OCI-LY1 (cell line): ENCODE data around the gene CRLF3.
"Not testable (repeated sequence)": the region's sequence is repeated elsewhere in the genome, so short reads cannot be mapped to it uniquely, and the experiment has no call there.

Source experiments
- H2AFZ ChIP-seq: fragments of 200-600 bp; sonication (generic), shearing (Covaris generic); 2 replicates; pipeline ENCODE4 v1.6.0; 2014; ENCODE audit warnings: antibody characterized with exemption, mild to moderate bottlenecking, low read length
- H3F3A ChIP-seq: fragments of 200-600 bp; sonication (generic), shearing (Covaris generic); 2 replicates; pipeline ENCODE4 v1.6.0; 2014; ENCODE audit warnings: mild to moderate bottlenecking, antibody characterized with exemption, low read length, moderate library complexity; ENCODE audit not compliant: insufficient read depth
- H3K27ac ChIP-seq: fragments of 200-600 bp; sonication (generic); 2 replicates; pipeline ENCODE4 v1.5.1; 2014; ENCODE audit warnings: low read length, mixed run types, mild to moderate bottlenecking, low read depth; ENCODE audit not compliant: poor library complexity, severe bottlenecking
- H3K27me3 ChIP-seq: fragments of 200-600 bp; sonication (generic); 2 replicates; pipeline ENCODE4 v1.6.0; 2014; ENCODE audit warnings: antibody characterized with exemption, mild to moderate bottlenecking, low read length, moderate library complexity; ENCODE audit not compliant: insufficient read depth
- H3K36me3 ChIP-seq: fragments of 200-600 bp; sonication (generic); 2 replicates; pipeline ENCODE4 v1.6.1; 2014; ENCODE audit warnings: mild to moderate bottlenecking, antibody characterized with exemption, low read length, moderate library complexity, mixed read lengths; ENCODE audit not compliant: insufficient read depth
- H3K4me1 ChIP-seq: fragments of 200-600 bp; sonication (generic); 2 replicates; pipeline ENCODE4 v1.5.1; 2014; ENCODE audit warnings: mild to moderate bottlenecking, low read length, moderate library complexity; ENCODE audit not compliant: insufficient read depth, severe bottlenecking
- H3K4me2 ChIP-seq: fragments of 200-600 bp; sonication (generic), shearing (Covaris generic); 2 replicates; pipeline ENCODE4 v1.6.1; 2014; ENCODE audit warnings: low read length
- H3K4me3 ChIP-seq: fragments of 200-600 bp; sonication (generic); 2 replicates; pipeline ENCODE4 v1.5.1; 2014; ENCODE audit warnings: low read length, low read depth, mild to moderate bottlenecking, mixed read lengths; ENCODE audit not compliant: poor library complexity, severe bottlenecking
- H3K79me2 ChIP-seq: fragments of 200-600 bp; shearing (Covaris generic); 2 replicates; pipeline ENCODE4 v1.6.1; 2016; ENCODE audit warnings: mixed run types, low read length, mixed read lengths; ENCODE audit not compliant: insufficient read depth
- H3K9ac ChIP-seq: fragments of 200-600 bp; sonication (generic), shearing (Covaris generic); 2 replicates; pipeline ENCODE4 v1.6.1; 2014; ENCODE audit warnings: mild to moderate bottlenecking, low read length, mixed read lengths
- H3K9me2 ChIP-seq: fragments of 200-600 bp; sonication (generic), shearing (Covaris generic); 2 replicates; pipeline ENCODE4 v1.6.1; 2014; ENCODE audit warnings: low read depth, mild to moderate bottlenecking, low read length, mixed read lengths
- H3K9me3 ChIP-seq: fragments of 200-600 bp; shearing (Covaris generic); 2 replicates; pipeline ENCODE4 v1.6.1; 2014; ENCODE audit warnings: low read length, mixed read lengths
- H4K20me1 ChIP-seq: fragments of 200-600 bp; sonication (generic), shearing (Covaris generic); 2 replicates; pipeline ENCODE4 v1.6.0; 2016; ENCODE audit warnings: mild to moderate bottlenecking, low read length; ENCODE audit not compliant: insufficient read depth
- CTCF ChIP-seq: fragments of 200-600 bp; sonication (generic), shearing (Covaris generic); IDR thresholded peaks from 2 replicates; pipeline ENCODE4 v1.5.1; 2017; ENCODE audit warnings: mild to moderate bottlenecking, antibody characterized with exemption, low read length, moderate library complexity, mixed read lengths
- EZH2 ChIP-seq: fragments of 200-600 bp; sonication (generic), shearing (Covaris generic); IDR thresholded peaks from 2 replicates; pipeline ENCODE4 v1.8.0; 2017; ENCODE audit warnings: borderline replicate concordance, mixed run types, mild to moderate bottlenecking, antibody characterized with exemption, low read length, moderate library complexity, mixed read lengths

The CRLF3 gene

GRCh38 chr17:30788918-30789317 lies 35.6 kb downstream of the CRLF3 start:
- no peaks in the 10 kb centered on the region for H3K4me1 ChIP-seq
- no peak for TF ChIP-seq CTCF
- no peak for TF ChIP-seq EZH2
- H3K36me3 ChIP-seq: peaks cover 87% of the 10 kb centered on the region
- no peak overlapping the region for H3K9ac ChIP-seq
- H3K9me3 ChIP-seq: no peaks in the 10 kb centered on the region
- no peaks in the 10 kb centered on the region for H3K79me2 ChIP-seq
- no peak overlapping the region for H2AFZ ChIP-seq
- no peaks in the 10 kb centered on the region for H3K9me2 ChIP-seq
- H4K20me1 ChIP-seq: no peaks in the 10 kb centered on the region
- H3F3A ChIP-seq: peaks cover 13% of the 10 kb centered on the region; the same call in 1 of the 2 replicates
- no peak overlapping the region for H3K4me3 ChIP-seq
- no peak overlapping the region for H3K4me2 ChIP-seq
- no peaks in the 10 kb centered on the region for H3K27me3 ChIP-seq
- H3K27ac ChIP-seq: peak overlapping the region; percentile 3

- peaks cover 14% of the 10 kb centered on the region; the same call in 1 of the 2 replicates for H3F3A ChIP-seq
- no peaks in the 10 kb centered on the region for H3K9me3 ChIP-seq
Observed at GRCh38 chr17:30782206-30782605, 42.3 kb downstream of the CRLF3 start.

GRCh38 chr17:30780343-30780742 lies 44.1 kb downstream of the CRLF3 start:
- no peak overlapping the region for H3K9ac ChIP-seq
- no peak for TF ChIP-seq EZH2
- no peak for TF ChIP-seq CTCF
- no peak overlapping the region for H3K4me2 ChIP-seq
- no peaks in the 10 kb centered on the region for H3K4me1 ChIP-seq
- H3K27ac ChIP-seq: no peak overlapping the region
- H3K36me3 ChIP-seq: peaks cover 68% of the 10 kb centered on the region
- no peaks in the 10 kb centered on the region for H4K20me1 ChIP-seq
- no peaks in the 10 kb centered on the region for H3K9me2 ChIP-seq
- H3K9me3 ChIP-seq: no peaks in the 10 kb centered on the region
- H3K79me2 ChIP-seq: no peaks in the 10 kb centered on the region
- H3K27me3 ChIP-seq: no peaks in the 10 kb centered on the region
- no peak overlapping the region for H2AFZ ChIP-seq
- peaks cover 11% of the 10 kb centered on the region; the same call in 1 of the 2 replicates for H3F3A ChIP-seq
- no peak overlapping the region for H3K4me3 ChIP-seq

More at GRCh38 chr17:30782206-30782605, 42.3 kb downstream of the CRLF3 start:
- Histone ChIP-seq H3K4me2 (no peak overlapping the region), H3K4me3 (no peak overlapping the region), H3K36me3 (peaks cover 72% of the 10 kb centered on the region), H3K9ac (no peak overlapping the region), H3K27ac (no peak overlapping the region), H2AFZ (no peak overlapping the region), H3K9me2 (no peaks in the 10 kb centered on the region), H3K79me2 (no peaks in the 10 kb centered on the region), H3K27me3 (no peaks in the 10 kb centered on the region), H4K20me1 (no peaks in the 10 kb centered on the region), H3K4me1 (no peaks in the 10 kb centered on the region)
- TF ChIP-seq CTCF (no peak), EZH2 (no peak)

GRCh38 chr17:30768771-30769170 lies 55.7 kb downstream of the CRLF3 start:
- H3K79me2 ChIP-seq, H3K4me2 ChIP-seq, H3K27ac ChIP-seq, H2AFZ ChIP-seq, H3K9me3 ChIP-seq, H3K9ac ChIP-seq, H4K20me1 ChIP-seq, H3K4me1 ChIP-seq, H3K9me2 ChIP-seq, H3F3A ChIP-seq, H3K4me3 ChIP-seq, H3K27me3 ChIP-seq: not testable (repeated sequence)
- peaks cover 50% of the 10 kb centered on the region for H3K36me3 ChIP-seq

GRCh38 chr17:30767641-30768404 lies 56.7 kb downstream of the CRLF3 start:
- H3K36me3 ChIP-seq: peaks cover 55% of the 10 kb centered on the region

More at GRCh38 chr17:30767641-30768404, 56.7 kb downstream of the CRLF3 start:
- not testable (repeated sequence) for H3K79me2 ChIP-seq, H3K4me3 ChIP-seq, H3F3A ChIP-seq, H3K4me1 ChIP-seq, H3K9ac ChIP-seq, H3K4me2 ChIP-seq, H3K9me2 ChIP-seq, H3K9me3 ChIP-seq, H3K27ac ChIP-seq, H4K20me1 ChIP-seq, H3K27me3 ChIP-seq, H2AFZ ChIP-seq
